GM15510 (cell line): ENCODE data around the gene DDAH1.

Experiments
- POLR2A ChIP-seq: IDR thresholded peaks from 3 replicates; pipeline ENCODE4 v1.6.1; 2011; ENCODE audit warnings: borderline replicate concordance; ENCODE audit not compliant: insufficient read length; ENCODE audit errors: extremely low read depth

The DDAH1 gene

DNA sequence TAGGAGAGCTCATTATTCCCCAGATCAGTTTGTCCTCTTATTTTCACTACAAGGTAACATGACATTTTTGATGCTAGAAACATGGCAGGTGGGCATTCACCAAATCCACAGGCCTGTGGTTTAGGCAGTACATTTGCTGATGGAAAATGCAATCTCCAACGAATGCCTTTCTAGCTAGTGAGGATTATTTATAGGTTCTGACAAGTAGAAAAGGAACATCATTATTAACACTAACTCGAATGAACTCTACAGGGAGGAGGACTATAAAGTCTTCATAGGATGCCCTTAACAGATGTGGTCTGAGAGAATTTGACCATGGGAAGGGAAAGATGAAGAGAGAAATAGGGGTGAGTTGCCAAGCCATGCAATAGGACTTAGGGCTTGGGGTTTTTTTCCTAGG is 117.1 kb downstream of the DDAH1 start:
- TF ChIP-seq POLR2A, result no peak

DNA sequence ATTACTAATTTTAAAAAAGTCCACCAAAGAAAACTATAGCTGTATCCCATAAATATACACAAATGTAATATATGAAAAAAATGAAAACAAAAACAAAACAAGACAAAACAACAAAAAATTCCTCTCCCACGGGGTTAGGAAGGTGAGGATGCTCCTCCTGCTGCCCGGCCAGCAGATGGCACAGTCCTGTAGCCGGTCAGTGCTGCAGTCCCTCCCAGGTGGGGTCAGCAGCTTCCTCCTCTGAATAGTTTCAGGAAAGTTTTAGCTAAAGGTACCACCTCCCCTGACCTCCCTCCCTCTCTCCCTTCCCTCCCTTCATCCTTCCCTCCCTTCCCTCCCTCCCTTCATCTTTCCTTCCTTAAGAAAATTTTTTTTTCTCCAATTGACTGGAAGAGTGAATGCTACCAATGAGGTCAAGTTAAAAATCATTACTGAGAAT is 120.7 kb downstream of the DDAH1 start:
- TF ChIP-seq POLR2A, result no peak

DNA sequence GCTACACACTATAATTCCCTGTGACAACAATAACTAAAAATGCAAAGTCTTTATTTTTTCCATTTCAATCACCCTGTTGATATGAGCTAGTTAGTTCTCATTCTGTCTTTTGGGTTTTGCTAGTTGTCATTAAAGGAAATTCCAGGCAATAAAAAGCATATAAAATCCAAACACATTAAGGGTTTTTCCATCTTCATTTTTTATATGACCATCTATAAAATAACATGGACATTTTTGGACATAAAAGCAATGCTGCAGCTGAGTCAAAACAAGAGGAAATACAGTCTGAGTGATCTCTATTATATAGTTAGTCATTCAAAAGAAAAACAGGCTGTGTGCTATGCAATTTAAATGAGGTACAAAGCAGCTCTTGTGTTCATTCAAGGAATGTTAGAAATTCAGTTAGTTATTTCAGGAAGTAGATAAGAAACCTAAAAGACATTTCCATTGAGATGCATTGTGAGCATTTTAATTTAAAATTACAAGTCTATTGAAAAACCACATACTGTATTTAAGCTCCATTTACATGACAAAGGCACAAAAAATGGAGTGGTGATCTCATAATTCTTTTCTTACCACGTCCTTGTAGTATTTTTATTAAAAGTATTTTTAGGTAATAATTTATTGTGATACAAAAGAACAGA is 121.2 kb downstream of the DDAH1 start:
- TF ChIP-seq POLR2A, result no peak

DNA sequence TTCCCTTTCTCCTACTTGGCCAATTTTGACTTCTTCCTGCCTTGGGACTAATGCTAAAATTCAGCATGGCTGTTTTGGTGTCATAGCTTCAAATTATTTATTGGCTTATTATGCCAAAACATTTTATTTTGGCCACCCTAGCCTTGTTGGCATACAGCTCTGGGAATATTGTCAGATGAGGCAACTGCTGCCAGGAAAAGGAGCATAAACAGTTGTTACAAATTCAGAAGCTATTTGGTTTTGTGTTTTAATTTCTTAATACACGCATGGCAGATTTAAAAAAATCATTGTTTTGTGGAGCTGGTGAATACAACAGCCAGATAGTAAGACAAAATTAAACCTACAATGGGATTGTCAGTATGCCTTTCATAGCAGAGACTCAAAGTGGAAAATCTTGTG is 121.7 kb downstream of the DDAH1 start:
- TF ChIP-seq POLR2A, result no peak

DNA sequence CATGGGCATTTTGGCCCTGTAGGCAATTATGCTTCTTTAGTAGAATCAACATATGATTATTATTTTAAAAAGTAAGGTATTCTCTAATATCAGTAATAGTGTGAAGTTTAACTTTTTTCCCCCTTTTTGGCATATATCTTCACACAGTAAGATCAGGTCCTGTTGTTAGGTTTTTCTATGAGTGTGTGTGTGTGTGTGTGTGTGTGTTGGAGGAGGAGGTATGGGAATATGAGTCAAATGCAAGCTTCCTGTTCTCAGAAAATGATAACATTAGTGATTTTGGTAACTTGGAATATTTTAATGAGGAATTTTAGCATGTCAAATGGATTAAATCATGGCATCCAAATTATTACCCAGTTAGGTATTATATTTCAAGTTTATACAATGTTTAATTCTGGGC is 122.8 kb downstream of the DDAH1 start:
- no peak for TF ChIP-seq POLR2A

DNA sequence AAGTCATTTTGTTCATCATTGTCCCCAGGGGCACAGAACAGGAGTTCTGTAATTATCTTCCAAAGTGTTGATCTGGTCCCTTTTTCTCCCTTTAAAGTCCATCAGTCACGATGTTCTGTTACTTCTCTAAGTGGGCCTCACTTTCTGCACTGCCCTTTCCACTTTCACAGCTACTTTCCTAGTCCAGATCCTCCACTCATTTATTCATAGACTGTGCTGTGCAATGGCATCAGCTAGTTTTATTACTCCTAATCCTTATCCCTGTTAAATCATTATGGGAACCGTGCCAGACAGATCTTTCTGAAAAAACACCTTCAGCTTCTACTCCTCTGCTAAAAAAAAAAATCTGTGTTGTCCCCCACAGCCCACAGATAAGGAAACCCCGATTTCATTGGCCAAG is 124.5 kb downstream of the DDAH1 start:
- TF ChIP-seq POLR2A, result no peak

DNA sequence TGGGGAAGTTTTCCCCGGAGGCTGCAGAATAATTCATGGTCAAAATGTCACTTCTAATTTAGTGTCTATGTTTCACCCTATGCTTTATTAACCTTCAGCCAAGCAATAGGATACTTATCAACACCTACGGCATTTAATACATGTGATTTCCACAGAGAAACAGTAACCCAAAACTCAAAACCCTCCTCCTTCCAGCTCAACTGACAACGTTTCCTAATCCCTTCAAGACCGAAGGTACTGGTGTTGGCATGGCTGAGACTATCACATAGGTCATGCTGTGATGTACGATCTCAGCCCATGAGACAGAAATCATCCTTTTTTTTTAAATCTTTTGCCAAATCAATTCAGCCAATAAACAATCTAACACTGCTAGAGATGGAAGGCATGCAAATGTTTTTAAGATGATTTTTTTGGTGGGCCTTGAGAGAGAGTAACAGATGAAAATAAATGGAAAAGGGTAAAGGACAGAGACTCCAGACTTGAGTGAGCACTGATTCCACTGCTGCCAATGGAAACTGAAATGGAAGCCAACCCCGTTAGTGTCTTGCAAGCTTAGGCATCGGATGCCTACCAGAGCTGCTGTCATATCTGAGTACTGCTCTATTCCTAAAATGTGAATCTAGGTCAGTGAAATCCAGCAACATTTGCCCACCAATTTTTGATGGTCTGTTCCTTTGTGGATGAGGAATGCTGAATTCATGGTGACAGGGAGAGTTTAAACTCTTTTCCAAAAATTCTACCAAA is 125.1 kb downstream of the DDAH1 start:
- TF ChIP-seq POLR2A, result no peak

DNA sequence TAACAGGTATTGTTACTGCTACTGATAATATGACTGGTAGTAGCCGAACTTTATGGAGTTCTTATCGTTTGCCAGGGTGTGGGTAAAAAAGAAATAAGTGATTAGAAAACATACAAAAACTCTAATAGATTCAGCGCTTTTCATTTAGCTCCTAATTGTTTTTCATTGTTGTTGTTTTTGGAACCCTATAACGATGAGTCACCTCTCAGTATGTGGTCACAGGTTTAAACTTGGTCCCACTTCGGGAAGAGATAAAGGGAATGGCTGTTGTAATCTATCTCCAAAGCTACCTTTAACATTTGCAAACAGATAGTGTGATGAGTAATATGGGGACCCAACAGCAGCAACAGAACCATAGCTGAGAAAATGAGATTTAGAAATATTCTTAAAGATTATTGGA is 125.9 kb downstream of the DDAH1 start:
- TF ChIP-seq POLR2A, result no peak

DNA sequence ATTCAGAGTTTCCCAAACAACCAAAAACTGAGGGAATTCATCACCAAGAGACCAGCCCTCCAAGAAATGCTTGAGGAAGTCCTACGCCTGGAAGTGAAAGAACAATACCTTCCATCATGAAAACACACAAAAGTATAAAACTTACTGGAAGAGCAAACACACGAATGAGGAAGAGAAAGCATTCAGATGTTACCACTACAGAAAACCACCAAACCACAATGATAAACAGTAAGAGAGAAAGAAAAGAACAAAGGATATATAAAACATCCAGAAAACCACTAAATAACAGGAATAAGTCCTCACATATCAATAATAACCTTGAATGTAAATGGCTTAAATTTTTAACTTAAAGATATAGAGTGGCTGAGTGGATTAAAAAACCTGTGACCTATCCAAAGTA is 130.0 kb downstream of the DDAH1 start:
- TF ChIP-seq POLR2A, result no peak

DNA sequence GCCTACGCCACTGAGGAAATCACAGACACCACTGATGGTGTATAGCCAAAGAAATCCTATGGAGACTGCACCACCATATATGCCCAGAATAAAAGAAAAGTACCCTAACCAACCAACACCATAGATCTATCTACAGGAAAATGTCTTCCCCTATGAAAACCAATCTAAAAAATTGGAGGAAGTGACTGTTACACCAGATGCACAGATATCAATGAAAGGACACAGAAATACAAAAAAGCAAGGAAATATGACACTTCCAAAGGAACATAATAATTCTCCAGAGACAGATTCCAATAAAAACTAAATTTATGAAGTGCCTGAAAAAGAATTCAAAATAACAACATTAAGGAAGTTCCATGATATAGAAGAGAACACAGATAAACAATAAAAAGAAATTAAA is 131.8 kb downstream of the DDAH1 start:
- no peak for TF ChIP-seq POLR2A

DNA sequence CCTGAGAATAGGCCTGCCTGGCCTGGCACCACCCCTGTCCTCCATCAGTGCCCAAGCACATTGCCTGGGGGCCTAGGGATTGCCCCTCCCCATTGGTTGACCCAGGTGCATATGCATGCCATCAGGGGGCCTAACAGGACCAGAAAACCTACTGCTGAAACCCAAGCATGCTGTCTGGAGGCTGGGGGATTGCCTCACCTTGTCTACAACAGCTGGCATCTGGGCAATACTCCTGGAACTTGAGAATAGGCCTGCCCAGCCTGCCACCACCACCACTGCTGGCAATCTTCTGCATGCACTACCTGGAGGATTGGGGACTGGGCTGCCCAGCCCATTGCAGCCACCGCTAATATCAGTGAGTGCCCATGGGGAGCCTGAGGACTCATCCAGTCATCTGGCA is 132.4 kb downstream of the DDAH1 start:
- no peak for TF ChIP-seq POLR2A

DNA sequence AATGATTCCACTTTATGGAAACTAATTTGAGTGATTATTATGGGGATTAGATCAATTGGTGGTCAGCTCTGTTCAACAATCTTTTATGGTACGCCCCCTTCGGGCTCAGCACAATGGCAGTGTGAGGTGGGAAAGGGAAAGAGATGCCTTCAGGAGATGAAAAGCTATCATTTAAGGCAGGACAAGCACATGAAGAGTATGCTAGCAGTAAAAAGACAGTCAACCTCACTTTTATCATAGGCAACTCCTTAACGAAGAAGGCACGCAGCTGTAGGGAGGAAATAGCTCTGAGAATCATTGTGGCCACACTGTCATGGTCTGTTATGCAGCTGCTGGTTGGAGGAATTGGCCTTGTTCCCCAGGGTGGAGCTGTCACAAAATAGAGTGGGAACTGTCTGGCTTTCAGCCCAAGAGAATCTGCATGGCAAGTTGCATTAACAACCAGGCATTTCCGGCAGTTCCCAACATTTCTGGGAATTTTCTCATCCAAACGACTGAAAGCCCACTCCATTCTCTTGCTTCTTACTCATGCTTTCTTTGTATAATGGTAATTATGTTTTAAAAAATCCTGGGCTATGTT is 134.2 kb downstream of the DDAH1 start:
- no peak for TF ChIP-seq POLR2A

DNA sequence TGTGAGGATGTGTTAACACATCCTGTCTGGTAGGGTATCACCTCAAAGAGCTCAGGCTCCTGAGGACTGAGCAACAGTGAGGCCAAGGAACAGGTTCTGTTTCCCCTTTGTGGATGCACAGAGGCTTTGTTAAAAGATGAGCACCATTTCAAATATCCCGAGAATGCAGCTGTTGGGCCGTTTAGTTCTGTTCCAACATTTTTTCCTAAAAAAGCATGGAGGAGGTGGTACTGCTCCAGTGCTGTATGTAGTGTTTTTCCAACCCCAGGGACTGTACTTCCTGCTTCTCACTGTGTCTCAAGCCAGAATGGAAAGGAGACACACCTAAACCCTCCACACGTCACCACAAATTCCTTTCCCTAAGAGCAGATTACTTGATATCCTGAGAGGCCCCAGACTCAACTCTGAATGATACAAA is 134.7 kb downstream of the DDAH1 start:
- TF ChIP-seq POLR2A, result no peak

DNA sequence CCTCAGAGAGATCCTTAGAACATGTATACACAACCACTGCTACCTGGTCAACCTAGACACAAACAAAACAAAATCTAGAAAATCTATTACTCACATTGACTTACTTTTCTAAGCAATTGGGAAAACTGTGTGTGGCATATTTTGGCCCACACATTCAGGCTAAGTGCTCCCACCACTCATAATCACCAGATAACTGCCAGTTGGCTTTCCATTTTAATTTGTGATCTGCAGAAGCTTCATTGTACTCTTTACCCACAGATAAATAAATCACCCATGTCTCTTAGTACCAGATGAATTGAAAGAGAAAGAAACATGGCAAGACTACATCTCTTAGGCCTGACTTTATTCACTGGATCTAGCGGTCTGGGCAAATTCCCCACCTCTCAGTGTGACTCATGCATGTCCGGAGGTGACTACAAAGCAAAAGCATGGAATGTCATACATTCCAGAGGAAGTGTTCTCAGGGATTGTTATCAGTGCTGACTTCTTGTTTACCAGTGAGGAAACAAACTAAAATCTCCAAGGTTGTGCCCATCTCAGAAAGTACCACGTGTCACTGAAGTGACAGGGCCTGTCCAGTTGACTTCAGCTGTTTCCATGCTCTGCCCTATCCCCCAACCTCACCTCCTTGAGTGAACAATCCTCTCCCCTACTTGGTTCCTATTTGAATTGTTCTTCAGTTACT is 136.1 kb downstream of the DDAH1 start:
- TF ChIP-seq POLR2A, result no peak

DNA sequence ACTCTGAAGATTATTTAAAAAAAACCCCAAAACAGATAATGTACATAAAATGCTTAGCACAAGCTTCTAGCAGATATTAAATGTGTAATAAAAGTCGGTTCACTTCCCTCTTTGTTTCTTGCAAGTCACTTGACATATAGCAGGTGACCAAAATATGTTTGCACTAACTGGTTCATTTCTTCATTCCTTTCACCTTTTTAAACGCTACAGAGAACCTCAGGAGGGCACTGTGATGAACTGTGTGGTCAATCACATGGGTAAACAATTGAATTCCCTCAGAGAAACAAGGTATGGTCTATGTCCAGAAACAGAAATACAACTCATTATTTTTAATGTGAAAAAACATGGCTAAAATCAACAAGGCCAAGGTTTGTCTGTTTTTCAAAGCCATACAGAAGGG is 137.2 kb downstream of the DDAH1 start:
- no peak for TF ChIP-seq POLR2A
